ENCODE measurements around the gene PPARA. TPM values are rescaled to one million over a fixed set of nuclear protein-coding genes. Genes with fewer than 3 reads are reported as not detected.

PPARA gene
- total RNA-seq, 2 donors from 2014 or later = 11.7 to 12.3 TPM

DNA sequence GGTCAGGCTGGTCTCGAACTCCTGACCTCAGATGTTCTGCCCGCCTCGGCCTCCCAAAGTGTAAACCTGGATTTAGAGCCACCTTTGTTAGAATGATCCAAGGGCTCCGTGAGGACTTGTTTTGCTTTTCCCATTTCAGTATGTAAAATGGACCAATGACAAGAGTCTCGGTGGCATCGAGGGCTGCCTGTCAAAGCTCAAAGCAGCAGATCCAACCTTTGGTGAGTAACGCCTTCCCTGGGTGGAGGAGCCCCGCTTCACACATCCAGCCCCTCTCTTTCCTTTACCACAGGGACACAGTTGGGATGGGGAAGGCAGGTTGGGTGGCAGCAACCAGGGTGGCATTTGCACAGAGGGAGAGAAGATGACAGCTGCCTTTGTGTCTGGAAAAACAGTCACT is 121.9 kb downstream of the PPARA start:
- Mint-ChIP-seq H3K4me1 (peaks cover 15% of the 10 kb centered on the region), H3K27me3 (no peaks in the 10 kb centered on the region), H3K36me3 (ENCODE audit: low read depth) (peaks cover 6% of the 10 kb centered on the region), H3K4me3 (no peak overlapping the region), H3K27ac (no peak overlapping the region)
- ATAC-seq (no peak), DNase-seq (no peak)
- H3K9me3 ChIP-seq (ENCODE audit: control insufficient read depth, low read length, poor library complexity, severe bottlenecking) = no peaks in the 10 kb centered on the region

DNA sequence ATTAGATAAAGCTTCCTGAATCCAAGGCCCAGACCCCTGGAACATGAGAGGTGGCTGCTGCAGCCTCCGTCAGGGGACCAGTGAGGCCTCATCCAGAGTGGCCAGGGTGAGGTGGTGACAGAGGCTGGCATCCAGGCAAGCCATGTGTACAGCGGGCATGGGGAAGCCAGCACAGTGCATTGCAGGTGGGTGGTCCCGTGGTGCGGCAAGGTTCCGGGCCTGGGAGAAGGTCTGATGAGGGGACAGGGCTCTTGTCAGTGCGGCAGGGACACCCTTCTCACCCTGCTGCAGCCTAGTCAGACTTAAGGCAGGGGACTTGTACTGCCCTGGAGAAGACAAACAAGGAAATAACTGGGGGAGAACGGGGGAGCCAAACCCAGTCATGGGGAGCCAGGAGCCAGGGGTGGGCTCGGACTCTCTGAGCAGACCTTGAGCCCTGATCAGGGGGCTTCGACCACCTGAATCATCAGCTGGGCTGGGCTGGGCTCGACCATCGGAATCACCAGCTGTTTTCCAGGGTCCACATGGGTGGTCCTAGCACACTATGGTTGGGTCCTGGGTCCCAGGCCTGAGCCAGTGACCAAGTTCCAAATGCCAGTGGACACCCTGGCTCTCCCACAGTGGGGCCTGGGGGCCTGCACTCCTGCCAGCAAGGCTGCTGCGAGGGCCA is 122.6 kb downstream of the PPARA start:
- Mint-ChIP-seq H3K4me1 (peaks cover 10% of the 10 kb centered on the region), H3K4me3 (no peak overlapping the region), H3K27ac (no peak overlapping the region), H3K27me3 (no peaks in the 10 kb centered on the region), H3K36me3 (ENCODE audit: low read depth) (peaks cover 6% of the 10 kb centered on the region)
- H3K9me3 ChIP-seq (ENCODE audit: control insufficient read depth, low read length, poor library complexity, severe bottlenecking) = no peaks in the 10 kb centered on the region
- no peak for DNase-seq
- no peak for ATAC-seq

DNA sequence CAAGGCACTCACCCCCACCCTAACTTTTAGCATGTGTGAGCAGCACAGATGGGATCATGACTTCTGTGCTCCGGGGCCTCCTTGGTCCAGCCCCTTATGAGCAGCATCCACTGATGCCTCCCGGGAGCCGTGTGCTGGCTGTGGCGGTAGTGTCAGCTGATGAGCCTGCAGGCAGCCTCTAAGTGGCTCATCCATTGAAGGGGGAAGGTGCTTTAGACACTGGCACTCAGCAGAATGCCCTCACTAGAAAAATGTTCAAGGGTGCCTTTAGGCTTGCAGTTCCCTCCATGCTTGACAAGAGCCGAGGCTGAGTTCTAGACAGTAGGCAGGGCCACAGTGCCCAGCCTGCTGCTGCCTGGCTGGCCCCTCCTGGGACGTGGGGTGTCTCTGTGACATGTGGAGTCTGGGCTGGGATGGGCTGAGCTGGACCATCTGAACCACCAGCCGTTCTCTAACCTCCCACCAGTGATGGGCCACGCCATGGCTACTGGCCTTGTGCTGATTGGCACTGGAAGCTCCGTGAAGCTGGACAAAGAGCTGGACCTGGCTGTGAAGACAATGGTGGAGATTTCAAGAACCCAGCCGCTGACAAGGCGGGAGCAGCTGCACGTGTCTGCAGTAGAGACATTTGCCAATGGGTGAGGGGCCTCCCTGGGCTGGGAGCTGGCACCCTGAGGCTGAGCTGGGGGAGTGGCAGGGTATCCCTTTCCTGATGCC is 123.3 kb downstream of the PPARA start:
- ATAC-seq = no peak
- Mint-ChIP-seq H3K27me3 (no peaks in the 10 kb centered on the region), H3K4me1 (peaks cover 6% of the 10 kb centered on the region), H3K4me3 (no peak overlapping the region), H3K36me3 (ENCODE audit: low read depth) (peaks cover 6% of the 10 kb centered on the region), H3K27ac (no peak overlapping the region)
- no peak for DNase-seq
- no peaks in the 10 kb centered on the region for H3K9me3 ChIP-seq (ENCODE audit: control insufficient read depth, low read length, poor library complexity, severe bottlenecking)

DNA sequence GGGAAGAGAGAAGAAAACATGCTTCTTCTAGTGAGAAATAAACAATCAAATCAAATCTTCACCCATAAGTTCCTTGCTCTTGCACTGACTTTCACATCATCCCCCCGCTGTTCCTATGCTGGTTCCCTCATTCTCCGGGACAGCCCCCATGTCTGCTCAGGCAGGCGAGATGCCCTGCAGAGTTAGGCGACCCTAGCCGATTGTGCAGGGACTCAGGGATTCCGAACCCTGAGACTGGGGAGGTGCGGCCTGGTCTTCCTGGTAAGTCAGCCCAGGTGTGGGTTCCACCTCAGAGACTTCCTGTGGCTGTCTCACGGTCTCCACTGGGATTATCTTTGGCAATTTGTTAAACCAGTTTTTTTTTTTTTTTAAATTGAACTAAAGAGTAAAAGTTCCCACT is 124.1 kb downstream of the PPARA start:
- Mint-ChIP-seq H3K4me3 (no peak overlapping the region), H3K27me3 (no peaks in the 10 kb centered on the region), H3K36me3 (ENCODE audit: low read depth) (peaks cover 6% of the 10 kb centered on the region), H3K4me1 (peaks cover 6% of the 10 kb centered on the region), H3K27ac (no peak overlapping the region)
- no peaks in the 10 kb centered on the region for H3K9me3 ChIP-seq (ENCODE audit: control insufficient read depth, low read length, poor library complexity, severe bottlenecking)
- ATAC-seq (no peak), DNase-seq (no peak)

DNA sequence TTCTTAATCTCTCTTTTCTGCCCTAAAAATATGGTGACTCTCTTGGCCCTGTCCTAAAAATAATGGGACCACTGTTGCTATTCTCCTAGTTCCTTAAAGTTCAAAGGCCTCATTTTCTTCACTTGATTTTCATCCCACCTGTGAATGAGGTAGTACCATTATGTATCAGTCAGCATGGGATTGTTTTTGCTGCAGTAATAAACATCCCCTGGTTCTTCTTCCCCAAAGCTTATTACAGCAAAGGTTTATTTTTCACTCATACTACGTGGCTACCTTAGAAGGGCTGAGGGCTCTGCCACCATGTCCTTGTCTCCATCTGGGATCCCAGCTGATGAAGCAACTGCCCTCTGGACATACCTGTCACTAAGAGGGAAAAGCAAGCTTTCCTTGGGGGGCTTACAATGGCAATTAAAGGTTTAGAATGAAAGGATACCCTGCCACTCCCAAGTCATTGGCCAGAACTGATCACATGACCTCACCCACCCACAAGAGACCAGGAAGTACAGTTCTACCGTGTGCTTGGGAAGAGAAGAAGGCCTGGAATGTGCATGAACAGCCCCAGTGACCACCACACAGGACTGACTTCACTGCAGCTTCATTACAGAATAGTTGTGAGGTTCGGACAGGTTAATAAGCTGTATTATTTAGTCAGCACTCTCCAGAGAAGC is 125.3 kb downstream of the PPARA start:
- Mint-ChIP-seq H3K36me3 (ENCODE audit: low read depth) (peaks cover 6% of the 10 kb centered on the region), H3K4me3 (no peak overlapping the region), H3K27me3 (no peaks in the 10 kb centered on the region), H3K4me1 (peaks cover 4% of the 10 kb centered on the region), H3K27ac (no peak overlapping the region)
- ATAC-seq = no peak
- H3K9me3 ChIP-seq (ENCODE audit: control insufficient read depth, low read length, poor library complexity, severe bottlenecking) = no peaks in the 10 kb centered on the region
- no peak for DNase-seq

DNA sequence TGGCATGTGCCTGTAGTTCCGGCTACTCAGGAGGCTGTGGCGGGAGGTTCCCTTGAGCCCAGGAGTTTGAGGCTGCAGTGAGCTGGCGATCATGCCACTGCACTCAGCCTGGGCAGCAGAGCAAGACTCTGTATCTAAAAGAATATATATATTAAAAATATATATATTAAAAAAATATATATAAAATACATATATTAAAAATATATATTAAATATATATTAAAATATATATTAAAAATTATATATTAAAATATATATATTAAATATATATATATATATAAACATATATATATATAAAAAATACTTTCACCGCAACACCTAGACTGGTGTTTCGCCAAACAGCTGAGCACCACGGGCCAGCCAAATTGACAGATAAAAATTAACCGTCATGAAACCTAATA is 126.2 kb downstream of the PPARA start:
- Mint-ChIP-seq H3K27ac (no peak overlapping the region), H3K4me1 (peaks cover 2% of the 10 kb centered on the region), H3K36me3 (ENCODE audit: low read depth) (peaks cover 6% of the 10 kb centered on the region), H3K4me3 (no peak overlapping the region), H3K27me3 (no peaks in the 10 kb centered on the region)
- DNase-seq (no peak), ATAC-seq (no peak)
- H3K9me3 ChIP-seq (ENCODE audit: control insufficient read depth, low read length, poor library complexity, severe bottlenecking) = no peaks in the 10 kb centered on the region

DNA sequence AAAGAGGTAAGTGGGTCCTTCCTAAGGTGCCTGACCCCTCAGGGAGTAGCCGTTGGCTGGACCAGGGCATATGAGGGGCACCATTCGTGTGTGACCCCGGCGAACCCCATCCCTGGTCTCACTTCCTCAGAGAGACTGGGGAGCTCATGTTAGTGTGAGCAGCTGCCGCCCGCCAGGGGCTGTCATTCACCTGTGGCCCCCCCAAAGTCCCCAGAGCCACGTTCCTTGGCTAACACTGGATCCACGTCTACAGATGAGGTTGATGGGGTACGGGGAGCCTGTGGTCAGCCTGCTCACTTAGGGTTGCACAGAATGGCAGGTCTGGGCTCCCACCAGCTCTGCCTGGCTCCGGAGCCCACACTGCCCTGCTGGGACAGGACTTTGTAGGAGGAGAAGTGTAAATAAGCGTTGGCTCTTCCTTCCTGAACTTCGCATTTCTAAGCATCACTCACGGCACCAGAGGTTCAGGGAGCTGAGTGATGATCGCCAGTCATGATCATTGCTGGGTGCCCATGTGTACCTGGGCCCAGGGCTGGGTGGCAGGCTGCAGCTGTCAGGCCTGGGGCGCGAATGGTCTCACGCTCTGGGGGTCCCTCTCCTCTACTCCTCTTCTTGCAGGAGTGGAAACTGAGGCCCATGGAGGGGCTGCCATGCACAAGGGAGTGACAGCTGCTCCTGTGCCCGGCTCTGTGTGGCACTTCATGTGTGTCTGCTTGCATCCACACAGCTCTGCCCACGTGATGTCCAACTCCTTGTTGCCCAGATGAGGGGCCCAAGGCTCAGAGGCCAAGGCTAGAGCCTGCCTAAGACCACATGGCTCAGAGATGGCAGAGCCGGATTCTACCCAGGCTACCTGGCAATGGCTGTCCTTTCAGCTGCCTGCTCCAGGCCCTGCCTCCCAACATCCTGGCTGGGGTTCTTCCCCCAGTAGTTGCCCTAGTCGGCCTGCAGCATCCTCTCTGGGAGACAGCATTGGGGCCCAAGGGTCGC is 128.6 kb downstream of the PPARA start:
- peaks cover 2% of the 10 kb centered on the region for H3K4me1 Mint-ChIP-seq
- H3K27me3 Mint-ChIP-seq = no peaks in the 10 kb centered on the region
- no peak for DNase-seq
- no peak overlapping the region for H3K4me3 Mint-ChIP-seq
- peaks cover 8% of the 10 kb centered on the region for H3K36me3 Mint-ChIP-seq (ENCODE audit: low read depth)
- H3K9me3 ChIP-seq (ENCODE audit: control insufficient read depth, low read length, poor library complexity, severe bottlenecking) = no peaks in the 10 kb centered on the region
- no peak overlapping the region for H3K27ac Mint-ChIP-seq
- ATAC-seq = no peak

DNA sequence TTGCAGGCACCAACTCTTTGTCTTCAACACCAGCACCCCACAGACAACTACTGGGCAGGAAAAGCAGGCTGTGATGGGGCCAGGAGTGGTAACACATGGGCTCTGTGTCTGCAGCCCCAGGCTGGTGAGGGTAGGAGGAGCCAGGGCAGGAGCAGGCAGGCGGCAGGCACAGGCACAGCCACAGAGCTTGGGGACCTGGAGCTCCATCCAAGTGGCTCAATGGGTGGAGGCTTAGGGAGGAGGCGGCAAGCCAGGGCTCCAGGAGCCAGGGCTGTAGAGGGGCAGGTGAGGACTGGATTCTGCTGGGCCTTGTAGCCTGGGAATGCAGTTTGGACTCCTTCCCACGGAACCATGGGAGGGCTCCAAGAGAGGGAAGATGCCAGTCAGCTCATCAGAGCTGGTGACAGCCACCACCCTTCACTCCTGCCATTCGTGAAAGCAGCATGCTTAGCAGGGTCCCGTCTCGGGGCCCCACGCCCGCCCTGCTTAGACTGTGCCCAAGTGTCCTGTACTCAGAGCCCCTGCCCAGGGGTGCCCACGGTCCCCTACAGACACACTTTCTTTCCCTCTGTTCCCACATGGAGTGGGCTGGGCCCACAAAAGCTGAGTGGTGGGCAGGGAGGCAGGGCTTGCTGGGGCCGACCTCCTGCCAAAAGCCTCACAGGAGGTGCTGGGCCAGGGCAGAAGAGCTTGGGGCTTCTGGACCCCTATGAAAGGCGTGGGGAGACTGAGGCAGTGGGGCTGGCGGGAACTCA is 129.9 kb downstream of the PPARA start:
- Mint-ChIP-seq H3K27me3 (no peaks in the 10 kb centered on the region), H3K4me3 (no peak overlapping the region), H3K36me3 (ENCODE audit: low read depth) (peaks cover 8% of the 10 kb centered on the region), H3K4me1 (peaks cover 2% of the 10 kb centered on the region), H3K27ac (peak overlapping the region; percentile 51)
- DNase-seq (no peak), ATAC-seq (no peak)
- no peaks in the 10 kb centered on the region for H3K9me3 ChIP-seq (ENCODE audit: control insufficient read depth, low read length, poor library complexity, severe bottlenecking)

DNA sequence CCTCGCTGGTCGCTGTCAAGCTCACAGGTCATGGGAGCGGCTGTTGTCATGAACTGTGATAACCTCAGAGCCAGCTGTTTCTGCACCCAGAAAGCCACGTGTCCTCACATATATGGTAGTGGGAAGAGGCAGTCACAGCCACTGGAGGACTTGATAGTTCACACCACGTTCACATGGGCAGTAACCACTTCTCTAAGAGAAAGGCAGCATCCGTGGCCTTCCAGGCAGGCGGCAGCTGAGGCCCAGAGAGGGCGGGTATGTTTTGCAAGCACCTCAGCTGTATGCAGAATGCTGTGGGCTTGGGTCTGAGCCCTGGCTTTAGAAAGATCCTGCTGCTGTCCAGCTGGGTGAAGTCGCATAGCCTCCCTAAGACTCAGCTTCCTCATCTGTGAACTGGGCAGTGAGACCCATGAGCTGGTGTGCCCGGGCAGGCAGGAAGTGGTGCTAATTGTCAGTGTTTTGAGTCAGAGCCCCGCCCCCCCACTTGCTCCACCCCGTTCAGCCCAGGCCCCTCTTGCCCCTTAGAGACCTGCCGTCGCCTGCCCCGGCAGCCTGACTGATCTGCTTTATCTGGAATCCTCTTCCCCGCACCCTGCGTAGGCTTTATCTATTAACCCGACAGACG is 130.8 kb downstream of the PPARA start:
- no peak for DNase-seq
- no peaks in the 10 kb centered on the region for H3K9me3 ChIP-seq (ENCODE audit: control insufficient read depth, low read length, poor library complexity, severe bottlenecking)
- Mint-ChIP-seq H3K27me3 (no peaks in the 10 kb centered on the region), H3K27ac (peak overlapping the region; percentile 51), H3K36me3 (ENCODE audit: low read depth) (peaks cover 2% of the 10 kb centered on the region), H3K4me1 (peaks cover 2% of the 10 kb centered on the region), H3K4me3 (no peak overlapping the region)
- peak; percentile 23 for ATAC-seq

DNA sequence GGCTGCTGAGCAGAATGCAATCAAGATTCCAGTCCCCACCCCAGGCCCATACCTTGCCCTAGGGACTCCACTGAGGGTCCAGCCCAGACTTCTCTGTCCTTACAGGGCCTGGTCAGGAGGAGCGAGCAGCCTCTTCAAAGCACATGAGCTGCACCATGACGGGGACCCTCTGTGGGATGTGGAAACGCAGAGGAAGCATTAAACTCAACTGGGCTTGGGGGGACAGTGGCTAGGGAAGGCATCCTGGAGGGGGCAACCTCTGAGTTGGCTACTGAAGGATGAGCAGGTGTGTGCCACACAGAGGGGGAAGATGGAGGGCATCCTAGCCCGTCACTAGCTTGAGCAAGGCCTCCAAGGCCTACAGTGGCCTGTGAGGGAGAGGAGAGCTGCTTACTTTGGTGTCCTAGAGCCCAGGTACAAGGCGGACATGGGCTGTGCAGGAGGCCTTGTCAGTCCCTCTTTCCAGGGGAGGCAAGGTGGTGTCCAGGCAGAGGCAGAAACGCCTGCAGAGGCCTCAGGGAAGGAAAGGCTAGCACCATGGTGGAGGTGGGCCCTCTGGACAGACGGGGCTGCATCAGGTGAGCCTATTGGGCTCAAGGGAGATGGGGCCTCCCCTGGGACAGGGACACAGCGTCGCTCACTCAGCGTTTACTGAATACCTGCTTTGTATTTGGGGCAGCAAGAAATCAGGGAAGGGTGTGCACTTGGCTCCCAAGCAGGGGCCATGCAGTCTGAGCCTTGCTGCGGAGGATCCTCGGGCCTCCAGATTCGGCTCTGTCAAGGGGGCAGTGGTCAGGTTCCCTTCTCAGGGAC is 131.7 kb downstream of the PPARA start:
- no peaks in the 10 kb centered on the region for H3K9me3 ChIP-seq (ENCODE audit: control insufficient read depth, low read length, poor library complexity, severe bottlenecking)
- peaks cover 2% of the 10 kb centered on the region for H3K4me1 Mint-ChIP-seq
- no peak overlapping the region for H3K27ac Mint-ChIP-seq
- H3K36me3 Mint-ChIP-seq (ENCODE audit: low read depth) = peaks cover 2% of the 10 kb centered on the region
- DNase-seq (no peak), ATAC-seq (no peak)
- no peaks in the 10 kb centered on the region for H3K27me3 Mint-ChIP-seq
- H3K4me3 Mint-ChIP-seq = no peak overlapping the region

DNA sequence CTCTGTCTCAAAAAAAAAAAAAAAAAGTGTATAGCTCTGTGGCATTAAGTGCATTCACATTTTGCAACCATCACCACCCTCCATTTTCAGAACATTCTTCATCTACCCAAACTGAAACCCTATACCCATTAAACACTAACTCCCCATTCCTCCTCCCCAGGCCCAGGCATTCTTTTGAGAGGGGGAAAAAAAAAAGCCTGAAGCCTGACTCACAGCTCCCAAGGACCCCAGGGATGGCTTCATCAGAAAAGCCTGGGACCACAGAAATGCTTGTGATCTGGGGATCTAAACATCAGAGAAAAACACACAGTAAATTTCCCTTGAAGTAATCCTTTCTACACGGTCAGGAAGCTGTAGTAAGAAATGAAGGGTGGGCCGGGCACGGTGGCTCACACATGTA is 135.7 kb downstream of the PPARA start:
- H3K4me1 Mint-ChIP-seq = peaks cover 10% of the 10 kb centered on the region
- DNase-seq = no peak
- no peak for ATAC-seq
- H3K27me3 Mint-ChIP-seq = no peaks in the 10 kb centered on the region
- no peak overlapping the region for H3K27ac Mint-ChIP-seq
- H3K9me3 ChIP-seq (ENCODE audit: control insufficient read depth, low read length, poor library complexity, severe bottlenecking) = no peaks in the 10 kb centered on the region
- H3K4me3 Mint-ChIP-seq = no peak overlapping the region
- peaks cover 4% of the 10 kb centered on the region for H3K36me3 Mint-ChIP-seq (ENCODE audit: low read depth)

Measured in T-helper 17 cell (primary cell).